Astrocyte (in vitro differentiated cells and primary cell): ENCODE results near the gene ITM2C. TPM values are rescaled to one million over a fixed set of nuclear protein-coding genes. Genes with fewer than 3 reads are reported as not detected.

Source experiments
- DNase-seq: peaks from one replicate; pipeline ENCODE4 v3.0.0-alpha.2; 2010; ENCODE audit warnings: low read depth
- FAIRE-seq: peaks from 2 replicates; lab custom pipeline; 2011; peaks lifted over from hg19 to GRCh38; lab: Jason Lieb, UNC
- H2AFZ ChIP-seq: 2 replicates; pipeline ENCODE4 v1.6.0; 2012; ENCODE audit warnings: low read depth, low read length, inconsistent platforms
- H3K27ac ChIP-seq: 2 replicates; pipeline ENCODE4 v1.5.1; 2011; ENCODE audit warnings: low read depth, low read length, inconsistent platforms
- H3K27me3 ChIP-seq: 2 replicates; pipeline ENCODE4 v1.6.0; 2011; ENCODE audit warnings: low read length, inconsistent platforms; ENCODE audit not compliant: insufficient read depth
- H3K36me3 ChIP-seq: 2 replicates; pipeline ENCODE4 v1.5.1; 2011; ENCODE audit warnings: low read length, inconsistent platforms; ENCODE audit not compliant: insufficient read depth
- H3K4me1 ChIP-seq: 2 replicates; pipeline ENCODE4 v1.5.1; 2011; ENCODE audit warnings: low read length, inconsistent platforms; ENCODE audit not compliant: insufficient read depth
- H3K4me2 ChIP-seq: 2 replicates; pipeline ENCODE4 v1.6.0; 2012; ENCODE audit warnings: low read length, inconsistent platforms
- H3K4me3 ChIP-seq: 2 replicates; pipeline ENCODE4 v1.5.1; 2011; ENCODE audit warnings: low read depth, mild to moderate bottlenecking, low read length, inconsistent platforms; ENCODE audit not compliant: insufficient read depth
- H3K79me2 ChIP-seq: 2 replicates; pipeline ENCODE4 v1.6.0; 2012; ENCODE audit warnings: mild to moderate bottlenecking, low read length, inconsistent platforms; ENCODE audit not compliant: insufficient read depth
- H3K9ac ChIP-seq: 2 replicates; pipeline ENCODE4 v1.6.0; 2012; ENCODE audit warnings: mild to moderate bottlenecking, low read length, inconsistent platforms
- H3K9me3 ChIP-seq: 2 replicates; pipeline ENCODE4 v1.5.1; 2012; ENCODE audit warnings: low read depth, mild to moderate bottlenecking, low read length, inconsistent platforms; ENCODE audit not compliant: insufficient read depth
- H4K20me1 ChIP-seq: 2 replicates; pipeline ENCODE4 v1.6.0; 2012; ENCODE audit warnings: low read length, inconsistent platforms; ENCODE audit not compliant: insufficient read depth
- H3K27ac Mint-ChIP-seq: one replicate; pipeline ENCODE4 v1.8.0; 2021; ENCODE audit warnings: mild to moderate bottlenecking, mixed read lengths; ENCODE audit not compliant: unreplicated experiment
- H3K27me3 Mint-ChIP-seq: one replicate; pipeline ENCODE4 v1.8.0; 2021; ENCODE audit warnings: low read depth, mixed read lengths; ENCODE audit not compliant: unreplicated experiment
- H3K36me3 Mint-ChIP-seq: one replicate; pipeline ENCODE4 v1.8.0; 2021; ENCODE audit warnings: low read depth, mixed read lengths; ENCODE audit not compliant: unreplicated experiment
- H3K4me1 Mint-ChIP-seq: one replicate; pipeline ENCODE4 v1.8.0; 2021; ENCODE audit warnings: low read depth, mixed read lengths; ENCODE audit not compliant: unreplicated experiment
- H3K4me3 Mint-ChIP-seq: one replicate; pipeline ENCODE4 v1.8.0; 2021; ENCODE audit warnings: mild to moderate bottlenecking, moderate library complexity, mixed read lengths; ENCODE audit not compliant: unreplicated experiment
- H3K9me3 Mint-ChIP-seq: one replicate; pipeline ENCODE4 v1.8.0; 2021; ENCODE audit warnings: mild to moderate bottlenecking, mixed read lengths; ENCODE audit not compliant: unreplicated experiment
- EZH2 ChIP-seq: IDR thresholded peaks from 2 replicates; pipeline ENCODE4 v1.6.1; 2012; ENCODE audit warnings: mild to moderate bottlenecking, low read length, inconsistent platforms; ENCODE audit not compliant: insufficient read depth
- total RNA-seq: library from RNA; stranded (reverse); gene quantifications from 2 replicates; pipeline ENCODE4 v1.2.1, GENCODE V29; 2021
- TF ChIP-seq, protein P1 (sequence below): IDR thresholded peaks from 2 replicates; pipeline ENCODE4 v1.5.1; 2011; ENCODE audit warnings: low read depth, mild to moderate bottlenecking, inconsistent platforms, low read length, moderate library complexity; ENCODE audit not compliant: insufficient read depth

ITM2C gene
- total RNA-seq, 1 donor from 2014 or later = 458 TPM

DNA sequence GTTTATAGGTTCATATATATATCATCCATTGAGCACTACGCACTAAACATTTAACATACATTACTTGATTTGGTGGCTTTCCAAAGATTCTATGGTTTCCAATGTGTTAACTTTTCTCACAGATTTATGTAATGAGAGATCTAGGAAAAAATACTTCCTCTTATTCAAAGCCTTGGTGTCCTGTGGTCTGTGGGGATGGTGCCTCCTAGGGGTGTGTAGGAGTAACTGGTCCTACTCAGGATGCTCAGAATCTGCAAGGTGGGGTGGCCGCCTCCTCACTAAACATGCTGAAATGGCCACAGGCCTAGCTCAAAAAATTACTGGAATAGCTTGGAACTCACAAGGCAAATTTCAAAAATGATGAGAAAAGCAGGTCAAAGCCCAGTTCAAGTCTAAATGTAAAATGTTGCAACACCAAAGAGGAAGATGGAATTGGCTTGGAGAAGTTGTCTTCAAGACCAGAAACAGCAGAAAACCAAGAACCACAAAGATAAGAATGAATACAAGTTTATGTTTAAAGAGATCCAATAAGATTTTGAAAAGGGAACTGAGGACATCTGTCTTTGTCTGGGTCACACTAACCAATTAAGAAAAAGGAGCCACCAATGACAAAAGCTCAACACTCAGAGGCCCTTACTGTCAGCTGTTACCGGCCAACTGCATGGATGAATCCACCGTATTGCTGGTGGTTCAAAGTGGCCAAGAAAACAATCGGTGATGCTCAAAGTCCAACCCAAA, 48.8 kb downstream of the ITM2C start:
- Mint-ChIP-seq H3K36me3 (no peaks in the 10 kb centered on the region), H3K4me1 (peaks cover under 1% of the 10 kb centered on the region), H3K27ac (no peak overlapping the region), H3K27me3 (peaks cover 31% of the 10 kb centered on the region), H3K4me3 (no peak overlapping the region), H3K9me3 (peaks cover under 1% of the 10 kb centered on the region)
- Histone ChIP-seq H3K27me3 (peaks cover 3% of the 10 kb centered on the region), H4K20me1 (no peaks in the 10 kb centered on the region), H3K9me3 (no peaks in the 10 kb centered on the region), H3K36me3 (no peaks in the 10 kb centered on the region), H3K9ac (no peak overlapping the region), H3K27ac (no peak overlapping the region), H2AFZ (no peak overlapping the region), H3K4me3 (no peak overlapping the region), H3K4me1 (peaks cover 6% of the 10 kb centered on the region), H3K79me2 (no peaks in the 10 kb centered on the region), H3K4me2 (no peak overlapping the region)
- FAIRE-seq = no peak
- TF ChIP-seq, protein P1, sequence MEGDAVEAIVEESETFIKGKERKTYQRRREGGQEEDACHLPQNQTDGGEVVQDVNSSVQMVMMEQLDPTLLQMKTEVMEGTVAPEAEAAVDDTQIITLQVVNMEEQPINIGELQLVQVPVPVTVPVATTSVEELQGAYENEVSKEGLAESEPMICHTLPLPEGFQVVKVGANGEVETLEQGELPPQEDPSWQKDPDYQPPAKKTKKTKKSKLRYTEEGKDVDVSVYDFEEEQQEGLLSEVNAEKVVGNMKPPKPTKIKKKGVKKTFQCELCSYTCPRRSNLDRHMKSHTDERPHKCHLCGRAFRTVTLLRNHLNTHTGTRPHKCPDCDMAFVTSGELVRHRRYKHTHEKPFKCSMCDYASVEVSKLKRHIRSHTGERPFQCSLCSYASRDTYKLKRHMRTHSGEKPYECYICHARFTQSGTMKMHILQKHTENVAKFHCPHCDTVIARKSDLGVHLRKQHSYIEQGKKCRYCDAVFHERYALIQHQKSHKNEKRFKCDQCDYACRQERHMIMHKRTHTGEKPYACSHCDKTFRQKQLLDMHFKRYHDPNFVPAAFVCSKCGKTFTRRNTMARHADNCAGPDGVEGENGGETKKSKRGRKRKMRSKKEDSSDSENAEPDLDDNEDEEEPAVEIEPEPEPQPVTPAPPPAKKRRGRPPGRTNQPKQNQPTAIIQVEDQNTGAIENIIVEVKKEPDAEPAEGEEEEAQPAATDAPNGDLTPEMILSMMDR = no peak
- TF ChIP-seq EZH2 = no peak
- no peak for DNase-seq

DNA sequence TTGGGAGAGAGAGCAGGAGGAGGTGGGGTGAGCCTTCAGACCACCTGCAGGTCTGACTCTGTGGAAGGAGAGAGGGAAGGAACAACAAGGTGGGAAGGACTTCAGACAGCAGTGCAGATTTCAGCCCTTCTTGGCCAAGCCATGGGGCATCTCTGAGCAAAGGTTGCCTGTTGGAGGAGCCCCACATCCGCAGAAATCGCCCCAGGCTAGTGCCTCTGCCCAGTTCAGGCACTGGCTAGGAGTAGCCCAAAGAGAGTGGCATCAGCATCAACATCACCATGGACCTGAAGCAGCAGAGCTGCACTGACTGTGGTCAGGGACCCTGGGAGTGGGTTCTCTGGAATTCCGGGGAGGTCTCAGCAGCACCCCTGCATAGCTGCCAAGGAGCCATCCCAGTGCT, 50.1 kb downstream of the ITM2C start:
- H3K79me2 ChIP-seq = no peaks in the 10 kb centered on the region
- H3K4me3 ChIP-seq = no peak overlapping the region
- no peaks in the 10 kb centered on the region for H4K20me1 ChIP-seq
- Mint-ChIP-seq H3K9me3 (no peaks in the 10 kb centered on the region), H3K4me1 (no peaks in the 10 kb centered on the region), H3K27me3 (peaks cover 26% of the 10 kb centered on the region), H3K27ac (no peak overlapping the region), H3K36me3 (no peaks in the 10 kb centered on the region), H3K4me3 (no peak overlapping the region)
- TF ChIP-seq, protein P1 = no peak
- no peak for TF ChIP-seq EZH2
- H3K27me3 ChIP-seq = peaks cover 3% of the 10 kb centered on the region
- no peak overlapping the region for H3K9ac ChIP-seq
- no peaks in the 10 kb centered on the region for H3K36me3 ChIP-seq
- DNase-seq = no peak
- no peak for FAIRE-seq
- no peak overlapping the region for H2AFZ ChIP-seq
- no peak overlapping the region for H3K4me2 ChIP-seq
- H3K9me3 ChIP-seq = no peaks in the 10 kb centered on the region
- H3K27ac ChIP-seq = no peak overlapping the region
- no peaks in the 10 kb centered on the region for H3K4me1 ChIP-seq

DNA sequence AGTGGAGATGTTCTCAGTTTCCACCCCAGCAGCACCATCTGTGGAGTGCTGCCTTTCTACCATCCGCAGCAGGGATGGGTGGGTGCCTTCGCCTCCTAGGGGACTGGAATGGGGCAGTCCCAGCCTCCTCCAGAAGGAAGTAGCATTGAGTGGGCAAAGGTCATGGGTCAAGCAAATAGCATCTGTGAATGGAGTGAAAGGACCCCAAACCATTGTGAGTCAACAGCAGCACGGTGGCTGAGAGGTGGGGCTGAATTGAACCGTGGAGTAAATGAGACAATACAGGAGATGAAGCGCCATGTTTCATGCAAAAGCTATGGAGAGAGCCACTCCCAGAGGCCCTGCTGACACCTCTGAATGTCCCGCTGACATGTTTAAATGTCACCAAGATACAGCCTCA, 50.6 kb downstream of the ITM2C start:
- H3K27me3 Mint-ChIP-seq = peaks cover 24% of the 10 kb centered on the region
- no peak for FAIRE-seq
- H2AFZ ChIP-seq = no peak overlapping the region

More for the DNA sequence above, 50.6 kb downstream of the ITM2C start:
- H3K79me2 ChIP-seq = no peaks in the 10 kb centered on the region
- no peak overlapping the region for H3K4me2 ChIP-seq
- peaks cover 3% of the 10 kb centered on the region for H3K27me3 ChIP-seq
- Mint-ChIP-seq H3K9me3 (no peaks in the 10 kb centered on the region), H3K4me1 (no peaks in the 10 kb centered on the region), H3K36me3 (no peaks in the 10 kb centered on the region), H3K27ac (no peak overlapping the region), H3K4me3 (no peak overlapping the region)
- no peak overlapping the region for H3K9ac ChIP-seq
- no peaks in the 10 kb centered on the region for H4K20me1 ChIP-seq
- H3K4me1 ChIP-seq = no peaks in the 10 kb centered on the region
- TF ChIP-seq EZH2 = no peak
- no peaks in the 10 kb centered on the region for H3K9me3 ChIP-seq
- no peaks in the 10 kb centered on the region for H3K36me3 ChIP-seq
- no peak for DNase-seq
- H3K27ac ChIP-seq = no peak overlapping the region
- H3K4me3 ChIP-seq = no peak overlapping the region
